Epithelial cell of proximal tubule (primary cell): Measurements from ENCODE around the gene WDR1. TPM values are rescaled to one million over a fixed set of nuclear protein-coding genes. Genes with fewer than 3 reads are reported as not detected.

Experiments
- DNase-seq: peaks from one replicate; pipeline ENCODE4 v3.0.0-alpha.2; 2011; ENCODE audit warnings: low read depth
- H3K4me3 ChIP-seq: 2 replicates; pipeline ENCODE4 v1.5.1; 2011; ENCODE audit warnings: low read depth, mild to moderate bottlenecking, low read length
- total RNA-seq: library from RNA; depleted of rRNA; stranded (reverse); fragments of >200 nt; gene quantifications from 2 replicates; pipeline ENCODE4 v1.2.3, GENCODE V29; 2015
- TF ChIP-seq, protein P1 (sequence below): conservative IDR thresholded peaks from 2 replicates; pipeline ENCODE4 v1.5.1; 2012; ENCODE audit warnings: low read depth, mild to moderate bottlenecking, low read length

The WDR1 gene
- total RNA-seq, 1 donor from 2014 or later: 242 TPM

GRCh38 chr4:10118048-10119004 lies 1.7 kb upstream of the WDR1 start:
- H3K4me3 ChIP-seq: peak overlapping the region; percentile 58
- DNase-seq: no peak
- TF ChIP-seq, protein P1, sequence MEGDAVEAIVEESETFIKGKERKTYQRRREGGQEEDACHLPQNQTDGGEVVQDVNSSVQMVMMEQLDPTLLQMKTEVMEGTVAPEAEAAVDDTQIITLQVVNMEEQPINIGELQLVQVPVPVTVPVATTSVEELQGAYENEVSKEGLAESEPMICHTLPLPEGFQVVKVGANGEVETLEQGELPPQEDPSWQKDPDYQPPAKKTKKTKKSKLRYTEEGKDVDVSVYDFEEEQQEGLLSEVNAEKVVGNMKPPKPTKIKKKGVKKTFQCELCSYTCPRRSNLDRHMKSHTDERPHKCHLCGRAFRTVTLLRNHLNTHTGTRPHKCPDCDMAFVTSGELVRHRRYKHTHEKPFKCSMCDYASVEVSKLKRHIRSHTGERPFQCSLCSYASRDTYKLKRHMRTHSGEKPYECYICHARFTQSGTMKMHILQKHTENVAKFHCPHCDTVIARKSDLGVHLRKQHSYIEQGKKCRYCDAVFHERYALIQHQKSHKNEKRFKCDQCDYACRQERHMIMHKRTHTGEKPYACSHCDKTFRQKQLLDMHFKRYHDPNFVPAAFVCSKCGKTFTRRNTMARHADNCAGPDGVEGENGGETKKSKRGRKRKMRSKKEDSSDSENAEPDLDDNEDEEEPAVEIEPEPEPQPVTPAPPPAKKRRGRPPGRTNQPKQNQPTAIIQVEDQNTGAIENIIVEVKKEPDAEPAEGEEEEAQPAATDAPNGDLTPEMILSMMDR: no peak

- DNase-seq: no peak
- TF ChIP-seq, protein P1: no peak
- peak overlapping the region; percentile 58 for H3K4me3 ChIP-seq
Observed at GRCh38 chr4:10117359-10118047, 904 bp upstream of the WDR1 start.

DNA sequence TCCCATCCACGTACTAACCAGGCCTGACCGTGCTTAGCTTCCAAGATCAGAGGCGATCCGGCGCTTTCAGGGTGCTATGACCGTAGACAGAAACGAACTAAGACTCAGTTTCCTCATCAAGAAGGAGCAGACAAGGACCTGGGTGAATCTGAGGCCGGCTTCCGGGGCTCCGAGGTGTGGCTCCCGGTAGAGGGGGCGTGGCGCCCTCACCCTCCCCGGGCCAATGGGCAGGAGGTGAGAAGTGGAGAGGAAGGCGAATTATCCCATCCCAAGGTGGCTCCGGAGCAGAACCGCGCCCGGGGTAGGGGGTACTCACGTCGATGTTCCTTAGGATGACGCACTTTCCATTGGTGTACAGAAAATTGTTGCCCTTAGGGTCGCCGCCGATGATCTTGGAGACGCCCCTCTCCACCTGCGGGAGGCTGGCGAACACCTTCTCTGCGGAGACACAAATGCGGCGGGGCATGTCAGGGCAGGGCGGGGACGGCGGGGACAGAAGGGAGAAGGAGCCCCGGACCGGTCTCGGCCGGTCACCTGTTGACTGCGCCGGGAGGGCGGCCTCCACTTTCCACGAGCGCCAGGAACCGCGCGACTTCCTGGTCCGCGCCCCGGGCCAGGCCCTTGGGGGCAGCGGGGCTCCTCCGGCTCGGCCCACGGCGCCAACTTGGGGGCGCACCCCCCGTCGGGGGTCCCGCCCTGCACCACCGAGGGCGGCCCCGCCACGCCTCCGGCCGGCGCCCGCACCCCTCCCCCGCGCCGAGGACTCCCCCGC lies 616 bp downstream of the WDR1 start:
- DNase-seq: no peak
- TF ChIP-seq, protein P1: no peak

GRCh38 chr4:10115271-10115796 lies 1.3 kb downstream of the WDR1 start:
- DNase-seq: no peak
- peak overlapping the region; percentile 69 for H3K4me3 ChIP-seq
- TF ChIP-seq, protein P1: no peak

More for the DNA sequence above, 616 bp downstream of the WDR1 start:
- peak overlapping the region; percentile 69 for H3K4me3 ChIP-seq

DNA sequence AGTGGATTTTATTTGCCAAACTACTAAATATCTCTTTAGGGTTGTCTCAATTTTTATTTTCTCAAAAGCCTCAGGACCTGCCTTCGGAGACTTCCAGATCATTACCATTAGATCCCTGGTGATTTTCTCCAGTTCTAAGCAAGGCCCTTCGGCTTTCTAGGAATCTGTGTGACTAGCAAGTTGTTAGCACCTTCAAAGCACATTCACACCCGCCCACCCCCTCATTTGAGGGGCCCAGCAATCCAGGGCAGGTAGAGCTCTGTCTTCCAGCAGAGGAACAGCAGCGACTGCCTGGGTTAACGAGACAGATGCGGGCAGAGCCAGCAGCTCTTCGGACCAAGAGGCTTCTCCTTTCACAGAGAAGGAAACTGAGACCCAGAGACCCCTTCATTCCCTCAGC lies 2.0 kb downstream of the WDR1 start:
- TF ChIP-seq, protein P1: no peak
- peak overlapping the region; percentile 69 for H3K4me3 ChIP-seq
- DNase-seq: no peak

DNA sequence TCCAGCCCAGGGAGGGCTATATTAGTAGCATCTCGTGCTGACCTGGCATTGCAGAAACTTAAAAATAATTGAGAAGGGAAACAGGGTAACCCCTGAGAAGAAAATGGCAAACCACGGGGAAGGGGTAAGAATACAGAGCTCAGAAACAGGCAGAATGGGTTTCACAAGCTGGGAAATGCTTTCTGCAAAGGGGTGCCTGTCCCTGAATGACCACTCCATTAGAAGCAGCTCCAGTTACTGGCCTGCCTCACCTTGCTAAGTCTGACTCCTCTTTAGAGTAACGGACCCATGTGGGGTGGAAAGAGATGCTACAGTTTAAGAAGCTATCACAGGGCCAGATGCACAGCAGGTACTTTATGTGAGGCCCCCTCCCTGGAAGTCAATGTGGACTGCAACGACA lies 2.5 kb downstream of the WDR1 start:
- TF ChIP-seq, protein P1: no peak
- H3K4me3 ChIP-seq: no peak overlapping the region
- no peak for DNase-seq
